ENCODE results near the gene HEATR5B. TPM values are rescaled to one million over a fixed set of nuclear protein-coding genes. Genes with fewer than 3 reads are reported as not detected.

The HEATR5B gene
- total and polyA plus RNA-seq, 9 of the 15 experiments (the other 6 are each of a cell fraction or from before 2014, with no cell fraction given), result 4.2 to 21.7 (median 12.2) TPM

- TF ChIP-seq, protein P1, sequence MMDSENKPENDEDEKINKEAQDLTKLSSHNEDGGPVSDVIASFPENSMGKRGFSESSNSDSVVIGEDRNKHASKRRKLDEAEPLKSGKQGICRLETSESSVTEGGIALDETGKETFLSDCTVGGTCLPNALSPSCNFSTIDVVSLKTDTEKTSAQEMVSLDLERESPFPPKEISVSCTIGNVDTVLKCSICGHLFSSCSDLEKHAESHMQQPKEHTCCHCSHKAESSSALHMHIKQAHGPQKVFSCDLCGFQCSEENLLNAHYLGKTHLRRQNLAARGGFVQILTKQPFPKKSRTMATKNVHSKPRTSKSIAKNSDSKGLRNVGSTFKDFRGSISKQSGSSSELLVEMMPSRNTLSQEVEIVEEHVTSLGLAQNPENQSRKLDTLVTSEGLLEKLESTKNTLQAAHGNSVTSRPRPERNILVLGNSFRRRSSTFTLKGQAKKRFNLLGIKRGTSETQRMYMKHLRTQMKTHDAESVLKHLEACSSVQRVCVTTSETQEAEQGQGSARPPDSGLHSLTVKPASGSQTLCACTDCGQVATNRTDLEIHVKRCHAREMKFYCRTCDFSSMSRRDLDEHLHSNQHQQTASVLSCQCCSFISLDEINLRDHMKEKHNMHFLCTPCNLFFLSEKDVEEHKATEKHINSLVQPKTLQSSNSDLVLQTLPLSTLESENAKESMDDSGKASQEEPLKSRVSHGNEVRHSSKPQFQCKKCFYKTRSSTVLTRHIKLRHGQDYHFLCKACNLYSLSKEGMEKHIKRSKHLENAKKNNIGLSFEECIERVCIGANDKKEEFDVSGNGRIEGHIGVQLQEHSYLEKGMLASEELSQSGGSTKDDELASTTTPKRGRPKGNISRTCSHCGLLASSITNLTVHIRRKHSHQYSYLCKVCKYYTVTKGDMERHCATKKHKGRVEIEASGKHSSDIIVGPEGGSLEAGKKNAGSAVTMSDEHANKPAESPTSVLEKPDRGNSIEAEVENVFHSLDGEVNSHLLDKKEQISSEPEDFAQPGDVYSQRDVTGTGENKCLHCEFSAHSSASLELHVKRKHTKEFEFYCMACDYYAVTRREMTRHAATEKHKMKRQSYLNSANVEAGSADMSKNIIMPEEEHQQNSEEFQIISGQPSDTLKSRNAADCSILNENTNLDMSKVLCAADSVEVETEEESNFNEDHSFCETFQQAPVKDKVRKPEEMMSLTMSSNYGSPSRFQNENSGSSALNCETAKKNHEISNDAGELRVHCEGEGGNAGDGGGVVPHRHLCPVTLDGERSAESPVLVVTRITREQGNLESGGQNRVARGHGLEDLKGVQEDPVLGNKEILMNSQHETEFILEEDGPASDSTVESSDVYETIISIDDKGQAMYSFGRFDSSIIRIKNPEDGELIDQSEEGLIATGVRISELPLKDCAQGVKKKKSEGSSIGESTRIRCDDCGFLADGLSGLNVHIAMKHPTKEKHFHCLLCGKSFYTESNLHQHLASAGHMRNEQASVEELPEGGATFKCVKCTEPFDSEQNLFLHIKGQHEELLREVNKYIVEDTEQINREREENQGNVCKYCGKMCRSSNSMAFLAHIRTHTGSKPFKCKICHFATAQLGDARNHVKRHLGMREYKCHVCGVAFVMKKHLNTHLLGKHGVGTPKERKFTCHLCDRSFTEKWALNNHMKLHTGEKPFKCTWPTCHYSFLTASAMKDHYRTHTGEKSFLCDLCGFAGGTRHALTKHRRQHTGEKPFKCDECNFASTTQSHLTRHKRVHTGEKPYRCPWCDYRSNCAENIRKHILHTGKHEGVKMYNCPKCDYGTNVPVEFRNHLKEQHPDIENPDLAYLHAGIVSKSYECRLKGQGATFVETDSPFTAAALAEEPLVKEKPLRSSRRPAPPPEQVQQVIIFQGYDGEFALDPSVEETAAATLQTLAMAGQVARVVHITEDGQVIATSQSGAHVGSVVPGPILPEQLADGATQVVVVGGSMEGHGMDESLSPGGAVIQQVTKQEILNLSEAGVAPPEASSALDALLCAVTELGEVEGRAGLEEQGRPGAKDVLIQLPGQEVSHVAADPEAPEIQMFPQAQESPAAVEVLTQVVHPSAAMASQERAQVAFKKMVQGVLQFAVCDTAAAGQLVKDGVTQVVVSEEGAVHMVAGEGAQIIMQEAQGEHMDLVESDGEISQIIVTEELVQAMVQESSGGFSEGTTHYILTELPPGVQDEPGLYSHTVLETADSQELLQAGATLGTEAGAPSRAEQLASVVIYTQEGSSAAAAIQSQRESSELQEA (IDR thresholded peaks at IDR 0.05; ENCODE audit: low read depth), result peak; percentile 90
- TF ChIP-seq EP400 (IDR thresholded peaks at IDR 0.05), result peak; percentile 86
- no peak for TF ChIP-seq ZNF695 (CRISPR knock-in tag; IDR thresholded peaks at IDR 0.05)
- TF ChIP-seq KLF16 (IDR thresholded peaks at IDR 0.05), result no peak; the same call in 1 of the 2 replicates
- peak; percentile 47; the same call in 1 of the 2 replicates for TF ChIP-seq ETV1 (tag; conservative IDR thresholded peaks at IDR 0.05; ENCODE audit: low read depth)
- peak; percentile 46; the same call in 1 of the 2 replicates for TF ChIP-seq ZNF766 (CRISPR knock-in tag; conservative IDR thresholded peaks at IDR 0.05)
- no peak for TF ChIP-seq ZKSCAN3 (CRISPR knock-in tag; IDR thresholded peaks at IDR 0.05)
- TF ChIP-seq XRCC5 (IDR thresholded peaks at IDR 0.05; ENCODE audit: low read depth, low read length), result no peak
- peak; percentile 68; the same call in 1 of the 2 replicates for TF ChIP-seq MYC (IDR thresholded peaks at IDR 0.05; ENCODE audit: low read depth, low read length)
- 0 out of 2 replicates have a peak, but pooled peaks have one; percentile 43 for TF ChIP-seq MYC (CRISPR knock-in tag; IDR thresholded peaks at IDR 0.05; ENCODE audit: borderline replicate concordance, low read depth)
- no peak for TF ChIP-seq BDP1 (IDR thresholded peaks at IDR 0.05; ENCODE audit: insufficient read depth, insufficient read length)
- TF ChIP-seq, protein P2, sequence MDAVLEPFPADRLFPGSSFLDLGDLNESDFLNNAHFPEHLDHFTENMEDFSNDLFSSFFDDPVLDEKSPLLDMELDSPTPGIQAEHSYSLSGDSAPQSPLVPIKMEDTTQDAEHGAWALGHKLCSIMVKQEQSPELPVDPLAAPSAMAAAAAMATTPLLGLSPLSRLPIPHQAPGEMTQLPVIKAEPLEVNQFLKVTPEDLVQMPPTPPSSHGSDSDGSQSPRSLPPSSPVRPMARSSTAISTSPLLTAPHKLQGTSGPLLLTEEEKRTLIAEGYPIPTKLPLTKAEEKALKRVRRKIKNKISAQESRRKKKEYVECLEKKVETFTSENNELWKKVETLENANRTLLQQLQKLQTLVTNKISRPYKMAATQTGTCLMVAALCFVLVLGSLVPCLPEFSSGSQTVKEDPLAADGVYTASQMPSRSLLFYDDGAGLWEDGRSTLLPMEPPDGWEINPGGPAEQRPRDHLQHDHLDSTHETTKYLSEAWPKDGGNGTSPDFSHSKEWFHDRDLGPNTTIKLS (IDR thresholded peaks at IDR 0.05; ENCODE audit: borderline replicate concordance, low read depth), result peak; percentile 85; the same call in 1 of the 2 replicates
- TF ChIP-seq, protein P3, sequence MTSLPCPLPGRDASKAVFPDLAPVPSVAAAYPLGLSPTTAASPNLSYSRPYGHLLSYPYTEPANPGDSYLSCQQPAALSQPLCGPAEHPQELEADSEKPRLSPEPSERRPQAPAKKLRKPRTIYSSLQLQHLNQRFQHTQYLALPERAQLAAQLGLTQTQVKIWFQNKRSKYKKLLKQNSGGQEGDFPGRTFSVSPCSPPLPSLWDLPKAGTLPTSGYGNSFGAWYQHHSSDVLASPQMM (CRISPR knock-in tag; IDR thresholded peaks at IDR 0.05), result no peak
- TF ChIP-seq EHMT2 (IDR thresholded peaks at IDR 0.05), result no peak
- no peak; the same call in 1 of the 2 replicates for TF ChIP-seq MBD2 (IDR thresholded peaks at IDR 0.05; ENCODE audit: borderline replicate concordance, low read depth)
- TF ChIP-seq TEAD2 (tag; IDR thresholded peaks at IDR 0.05), result no peak
- peak in 1 of 2 experiments; percentile 74; a peak in 2 of 4 replicates for TF ChIP-seq TEAD1 (CRISPR knock-in tag; IDR thresholded peaks at IDR 0.05)
- TF ChIP-seq NCOR1 (IDR thresholded peaks at IDR 0.05), result no peak; the same call in 1 of the 2 replicates
Measured at GRCh38 chr2:36966370-36967235, 117.6 kb downstream of the HEATR5B start, which contains the start of gene STRN (continued).
